HG02884 (cell line): Measurements from ENCODE around the gene SMIM35.
"Not testable (repeated sequence)": the region's sequence is repeated elsewhere in the genome, so short reads cannot be mapped to it uniquely, and the experiment has no call there.

Experiments
- ATAC-seq: cut with Tn5 transposase; IDR thresholded peaks from one replicate; pipeline ENCODE4 v1.9.1; 2021; ENCODE audit warnings: mild to moderate bottlenecking, moderate library complexity; ENCODE audit not compliant: unreplicated experiment

The SMIM35 gene

GRCh38 chr11:118046051-118046963 lies 40.5 kb downstream of the SMIM35 start:
- ATAC-seq, result no peak

DNA sequence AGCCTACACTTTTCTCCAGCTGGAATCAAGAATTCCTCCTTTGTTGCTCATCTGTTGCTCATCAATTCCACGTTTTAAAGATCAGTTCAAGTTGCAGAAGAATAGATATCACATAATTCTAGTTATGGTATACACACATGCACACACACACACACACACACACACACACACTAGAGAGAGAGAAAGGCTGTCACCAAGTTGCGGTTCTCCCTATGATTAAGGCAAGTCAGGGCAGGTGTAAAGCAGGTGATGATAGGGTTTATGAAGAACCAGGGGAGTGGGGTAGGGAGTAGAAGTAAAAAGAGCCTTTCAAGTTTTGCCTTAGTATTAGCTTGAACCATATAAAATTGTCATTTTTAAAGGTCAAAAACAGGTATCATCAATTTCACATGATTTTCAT lies 41.6 kb downstream of the SMIM35 start:
- ATAC-seq, result no peak

DNA sequence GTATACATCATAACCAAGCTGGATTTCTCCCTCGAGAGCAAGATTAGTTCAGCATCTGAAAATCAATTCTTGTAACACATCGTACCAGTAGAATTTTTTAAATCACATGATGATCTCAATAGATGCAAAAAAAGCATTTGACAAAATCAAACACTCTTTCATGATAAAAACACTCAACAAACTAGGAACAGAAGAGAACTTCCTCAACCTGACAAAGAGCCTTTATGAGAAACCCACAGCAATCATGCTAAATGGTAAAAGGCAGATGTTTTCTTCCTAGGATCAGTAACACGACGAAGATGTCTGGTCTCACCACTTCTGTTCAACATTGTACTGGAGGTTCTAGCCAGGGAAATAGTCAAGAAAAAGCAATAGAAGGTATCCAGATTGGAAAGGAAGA lies 44.0 kb downstream of the SMIM35 start:
- ATAC-seq, result no peak

DNA sequence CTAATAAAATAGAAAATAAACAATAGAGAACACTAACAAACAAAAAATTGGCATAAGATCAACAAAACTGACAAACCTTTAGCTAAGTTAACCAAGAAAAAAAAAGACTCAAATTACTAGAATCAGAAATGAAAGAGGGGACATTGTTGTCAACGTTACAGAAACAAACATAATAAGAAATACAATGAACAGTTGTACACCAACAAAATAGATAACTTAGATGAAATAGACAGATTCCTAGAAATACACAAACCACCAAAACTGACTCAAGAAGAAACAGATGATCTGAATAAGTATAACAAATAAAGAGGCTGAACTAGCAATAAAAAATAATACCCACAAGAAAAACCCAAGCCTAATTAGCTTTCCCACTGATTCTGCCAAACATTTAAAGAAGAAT lies 44.6 kb downstream of the SMIM35 start:
- ATAC-seq, result no peak

GRCh38 chr11:118033443-118033842 lies 53.3 kb downstream of the SMIM35 start:
- no peak for ATAC-seq

GRCh38 chr11:118028626-118029025 lies 58.1 kb downstream of the SMIM35 start:
- no peak for ATAC-seq

GRCh38 chr11:118027694-118028093 lies 59.1 kb downstream of the SMIM35 start:
- no peak for ATAC-seq

- no peak for ATAC-seq
Measured at GRCh38 chr11:118021146-118021545, 65.6 kb downstream of the SMIM35 start.

DNA sequence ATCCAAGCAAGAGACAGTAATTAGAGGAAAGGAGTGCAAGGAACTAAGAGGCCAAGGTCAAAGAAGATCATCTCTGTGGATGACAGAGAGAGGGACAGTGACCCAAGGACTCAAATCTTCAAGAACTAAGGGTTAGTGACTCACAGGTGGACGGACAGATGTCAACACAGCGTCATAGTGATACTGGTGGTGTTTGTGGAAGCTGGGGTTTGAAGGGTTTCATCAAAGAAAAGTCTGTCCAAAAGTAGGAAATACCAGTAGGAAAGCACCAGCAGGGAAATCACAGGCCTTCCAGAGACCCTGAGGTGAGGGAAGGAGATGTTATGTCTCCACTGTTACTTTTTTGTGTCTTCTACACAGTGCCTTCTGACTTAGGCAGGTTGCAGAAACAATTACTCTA lies 68.4 kb downstream of the SMIM35 start:
- no peak for ATAC-seq

- ATAC-seq, result no peak
Measured at GRCh38 chr11:118017631-118018315, 69.0 kb downstream of the SMIM35 start.

- ATAC-seq, result no peak
Measured at GRCh38 chr11:118017111-118017510, 69.7 kb downstream of the SMIM35 start.

DNA sequence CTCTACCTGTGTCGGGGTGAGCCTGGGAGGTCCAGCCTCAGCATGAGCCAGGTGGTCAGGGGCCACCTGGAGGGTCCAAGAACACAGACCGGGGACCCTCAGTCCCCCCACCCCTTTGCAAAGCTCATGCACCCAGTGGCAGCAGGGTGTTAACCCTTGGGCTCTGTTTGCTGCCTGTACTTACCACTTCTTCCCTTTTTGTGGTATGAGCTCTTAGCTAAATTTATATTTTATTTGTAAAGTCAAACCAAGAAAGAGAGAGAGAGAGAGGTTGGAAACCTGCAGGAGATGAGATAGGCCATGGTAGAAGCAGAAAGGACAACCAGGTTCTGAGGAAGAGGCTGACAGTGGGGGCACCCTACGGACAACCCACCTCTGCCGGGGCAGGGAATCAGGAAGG lies 70.7 kb downstream of the SMIM35 start:
- ATAC-seq, result no peak

DNA sequence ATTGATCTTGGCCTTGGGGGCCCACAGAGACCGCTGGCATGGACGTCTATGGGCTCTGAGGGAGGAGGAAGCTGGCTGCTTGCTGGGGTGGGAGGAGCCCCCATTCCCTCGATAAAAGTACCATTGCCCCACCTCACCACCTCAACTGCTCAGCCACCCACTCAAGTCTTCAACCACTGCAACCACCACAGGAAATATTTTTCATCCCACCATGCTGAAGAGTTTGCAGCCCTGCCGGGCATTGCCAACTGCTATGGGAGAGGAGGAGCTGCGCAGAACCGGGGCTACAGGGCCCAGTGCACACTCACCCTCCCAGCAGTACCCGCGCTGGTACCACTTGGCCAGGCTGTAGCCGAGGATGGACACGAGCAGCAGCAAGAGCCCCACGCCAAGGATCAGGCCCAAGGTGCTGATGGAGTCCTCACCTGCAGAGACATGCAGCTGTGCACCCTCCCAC lies 71.3 kb downstream of the SMIM35 start:
- no peak for ATAC-seq

GRCh38 chr11:118014022-118014421 lies 72.7 kb downstream of the SMIM35 start:
- ATAC-seq, result no peak

DNA sequence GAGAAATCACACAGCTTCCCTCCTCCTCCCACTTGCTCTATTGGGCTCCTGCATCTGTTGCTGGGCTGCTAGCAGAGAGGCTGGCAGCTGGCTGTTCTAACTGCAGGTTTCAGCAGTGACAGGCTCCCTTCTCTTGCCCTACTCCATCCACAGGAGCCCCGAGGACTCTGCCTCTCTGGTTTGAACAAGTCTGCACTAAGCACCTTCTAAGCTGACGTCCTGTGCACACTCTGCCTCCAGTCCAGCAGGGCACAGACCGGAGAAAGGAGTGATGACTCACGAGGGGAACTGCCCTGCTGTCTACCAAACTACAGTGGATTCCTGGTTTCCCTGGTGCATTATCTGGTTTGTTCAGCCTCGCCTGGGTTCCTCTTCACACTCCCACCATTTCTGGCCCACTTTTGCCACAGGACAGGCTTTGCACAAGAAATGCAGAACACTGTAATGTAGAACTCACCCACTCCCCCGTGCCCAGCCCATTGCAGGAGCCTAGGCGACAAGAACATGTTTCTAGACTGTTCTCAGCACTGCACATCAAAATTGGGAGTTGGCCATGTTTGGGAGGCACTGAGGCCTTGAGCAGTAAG lies 74.6 kb downstream of the SMIM35 start:
- no peak for ATAC-seq

- ATAC-seq, result peak; percentile 71
Measured at GRCh38 chr11:118010738-118011461, 75.9 kb downstream of the SMIM35 start.

DNA sequence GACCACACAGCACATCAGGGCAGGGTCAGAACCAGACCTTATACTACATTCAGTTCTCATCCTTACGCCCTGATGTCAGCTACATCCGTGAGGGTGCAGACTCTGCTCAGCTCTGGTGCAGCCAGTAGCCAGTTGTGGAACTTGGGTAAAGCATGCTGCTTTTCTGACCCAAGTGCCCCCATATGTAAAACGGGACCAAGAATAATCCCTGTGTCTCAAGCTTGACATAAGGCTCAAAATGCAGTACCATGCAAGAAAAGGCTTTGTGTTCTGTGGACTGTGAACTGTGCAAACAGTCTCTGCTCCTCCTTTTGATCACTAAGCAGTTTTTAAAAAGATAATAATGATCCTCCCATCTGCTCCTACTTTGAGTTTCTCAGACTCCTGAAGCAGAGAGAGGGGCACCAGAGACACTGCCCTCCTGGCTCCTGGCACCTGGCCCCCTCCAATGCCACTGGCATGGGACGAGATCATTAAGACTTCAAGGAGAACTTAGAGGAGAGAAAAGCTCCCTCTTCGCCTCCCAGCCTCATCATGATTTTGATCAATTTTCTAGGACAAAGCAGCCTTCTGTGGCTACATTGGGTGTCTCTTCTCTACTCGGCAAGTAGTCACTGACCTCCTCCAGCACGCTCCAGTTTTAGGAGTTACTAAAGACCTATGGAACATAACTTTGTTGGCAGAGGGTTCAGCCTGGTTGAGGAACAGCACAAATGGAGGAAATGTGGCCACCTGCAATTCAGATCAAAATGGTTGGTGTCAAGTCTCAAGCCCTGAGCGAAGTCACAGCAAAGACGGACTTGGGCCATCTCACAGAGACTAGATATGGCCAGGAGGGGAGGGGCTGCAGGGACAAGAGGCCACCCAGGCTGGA lies 76.7 kb downstream of the SMIM35 start:
- ATAC-seq, result no peak

GRCh38 chr11:118008271-118008911 lies 78.4 kb downstream of the SMIM35 start:
- no peak for ATAC-seq

DNA sequence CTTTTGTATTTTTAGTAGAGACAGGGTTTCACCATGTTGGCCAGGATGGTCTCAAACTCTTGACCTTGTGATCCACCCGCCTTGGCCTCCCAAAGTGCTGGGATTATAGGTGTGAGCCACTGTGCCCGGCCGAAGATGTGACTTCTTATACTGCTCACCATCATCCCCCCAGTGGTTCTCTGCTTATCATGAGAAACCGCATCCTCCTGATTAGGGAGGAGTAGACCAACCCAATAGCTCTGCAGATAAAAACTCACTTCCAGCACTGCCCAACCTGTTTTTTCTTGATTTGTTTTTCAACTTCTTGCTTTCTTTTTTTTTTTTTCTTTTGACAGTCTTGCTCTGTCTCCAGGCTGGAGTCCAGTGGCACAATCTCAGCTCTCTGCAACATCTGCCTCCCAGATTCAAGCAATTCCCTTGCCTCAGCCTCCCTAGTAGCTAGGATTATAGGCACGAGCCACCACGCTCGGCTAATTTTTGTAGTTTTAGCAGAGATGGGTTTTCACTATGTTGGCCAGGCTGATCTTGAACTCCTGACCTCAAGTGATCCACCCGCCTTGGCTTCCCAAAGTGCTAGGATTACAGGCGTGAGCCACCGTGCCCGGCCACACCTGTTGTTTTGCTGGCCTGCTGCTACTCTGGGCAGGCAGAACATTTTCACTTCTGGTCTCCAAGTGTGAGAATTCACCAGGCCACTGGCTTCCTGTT lies 79.0 kb downstream of the SMIM35 start:
- not testable (repeated sequence) for ATAC-seq
